H1 (cell line): ENCODE results near the gene WWP2. TPM values are rescaled to one million over a fixed set of nuclear protein-coding genes. Genes with fewer than 3 reads are reported as not detected.

Experiments used
- CHD7 ChIP-seq: fragments of 300-600 bp; sonication (generic); IDR thresholded peaks from 2 replicates; pipeline ENCODE4 v1.7.1; 2012; ENCODE audit warnings: low read length, moderate library complexity, mild to moderate bottlenecking, inconsistent platforms; ENCODE audit not compliant: insufficient replicate concordance
- GABPA ChIP-seq: IDR thresholded peaks from 2 replicates; pipeline ENCODE4 v1.6.1; 2011; ENCODE audit warnings: mild to moderate bottlenecking, low read length, moderate library complexity, borderline replicate concordance; ENCODE audit not compliant: insufficient read depth
- KDM4A ChIP-seq: IDR thresholded peaks from one replicate; pipeline ENCODE4 v1.7.1; 2012; ENCODE audit warnings: low read depth, mild to moderate bottlenecking, moderate library complexity, low read length, inconsistent platforms; ENCODE audit not compliant: severe bottlenecking
- POU5F1 ChIP-seq: IDR thresholded peaks from 2 replicates; pipeline ENCODE4 v1.6.1; 2011; ENCODE audit warnings: low read depth, mild to moderate bottlenecking, low read length, moderate library complexity
- RXRA ChIP-seq: IDR thresholded peaks from 2 replicates; pipeline ENCODE4 v1.6.1; 2011; ENCODE audit warnings: low read depth, mild to moderate bottlenecking, low read length, moderate library complexity; ENCODE audit not compliant: insufficient read depth
- polyA plus RNA-seq, 7 experiments: library from polyadenylated mRNA; depleted of rRNA in 3 of 7; stranded (reverse) in 5 of 7; unstranded in 2 of 7; fragments of >200 nt in 5 of 7; fragments of 200-250 nt in 2 of 7; gene quantifications; 1 replicate in 5 of 7; 2 replicates in 1 of 7; 4 replicates in 1 of 7; pipeline versions ENCODE4 v1.2.1 to v1.2.3, GENCODE V29; 2011 to 2013; ENCODE audit warnings: missing spikeins in 2 of 7, mixed read lengths in 2 of 7
- total RNA-seq: library from RNA; stranded (reverse); fragmentation: NEBNext Ultra II Directional; extraction: Animal tissue kit (Norgen Biotek cat#: 25700); gene quantifications from 2 replicates; pipeline ENCODE4 v1.2.1, GENCODE V29; 2021

Gene WWP2
- total and polyA plus RNA-seq, 2 of the 8 experiments (the other 6 are each of a cell fraction or from before 2014, with no cell fraction given), result 14.1 to 42.2 TPM

- TF ChIP-seq CHD7, result no peak
- TF ChIP-seq POU5F1, result no peak
- no peak for TF ChIP-seq KDM4A
- no peak for TF ChIP-seq GABPA
- no peak for TF ChIP-seq RXRA
These were observed 132.5 kb downstream of the WWP2 start (continued) for GRCh38 chr16:69894676-69895075.
